ENCODE measurements around the gene GSTA3.

GRCh38 chr6:52858416-52858815 is 51.1 kb downstream of the GSTA3 start:
- TF ChIP-seq CTCF (conservative IDR thresholded peaks at IDR 0.05; ENCODE audit: low read depth in 2 of 2) (no peak), POLR2AphosphoS5 (IDR thresholded peaks at IDR 0.05; ENCODE audit: low read depth) (no peak), CREB1 (CRISPR knock-in tag; IDR thresholded peaks at IDR 0.05; ENCODE audit: low read depth) (no peak), EZH2phosphoT487 (IDR thresholded peaks at IDR 0.05; ENCODE audit: unreplicated experiment) (no peak)
- TF ChIP-seq, protein P1, sequence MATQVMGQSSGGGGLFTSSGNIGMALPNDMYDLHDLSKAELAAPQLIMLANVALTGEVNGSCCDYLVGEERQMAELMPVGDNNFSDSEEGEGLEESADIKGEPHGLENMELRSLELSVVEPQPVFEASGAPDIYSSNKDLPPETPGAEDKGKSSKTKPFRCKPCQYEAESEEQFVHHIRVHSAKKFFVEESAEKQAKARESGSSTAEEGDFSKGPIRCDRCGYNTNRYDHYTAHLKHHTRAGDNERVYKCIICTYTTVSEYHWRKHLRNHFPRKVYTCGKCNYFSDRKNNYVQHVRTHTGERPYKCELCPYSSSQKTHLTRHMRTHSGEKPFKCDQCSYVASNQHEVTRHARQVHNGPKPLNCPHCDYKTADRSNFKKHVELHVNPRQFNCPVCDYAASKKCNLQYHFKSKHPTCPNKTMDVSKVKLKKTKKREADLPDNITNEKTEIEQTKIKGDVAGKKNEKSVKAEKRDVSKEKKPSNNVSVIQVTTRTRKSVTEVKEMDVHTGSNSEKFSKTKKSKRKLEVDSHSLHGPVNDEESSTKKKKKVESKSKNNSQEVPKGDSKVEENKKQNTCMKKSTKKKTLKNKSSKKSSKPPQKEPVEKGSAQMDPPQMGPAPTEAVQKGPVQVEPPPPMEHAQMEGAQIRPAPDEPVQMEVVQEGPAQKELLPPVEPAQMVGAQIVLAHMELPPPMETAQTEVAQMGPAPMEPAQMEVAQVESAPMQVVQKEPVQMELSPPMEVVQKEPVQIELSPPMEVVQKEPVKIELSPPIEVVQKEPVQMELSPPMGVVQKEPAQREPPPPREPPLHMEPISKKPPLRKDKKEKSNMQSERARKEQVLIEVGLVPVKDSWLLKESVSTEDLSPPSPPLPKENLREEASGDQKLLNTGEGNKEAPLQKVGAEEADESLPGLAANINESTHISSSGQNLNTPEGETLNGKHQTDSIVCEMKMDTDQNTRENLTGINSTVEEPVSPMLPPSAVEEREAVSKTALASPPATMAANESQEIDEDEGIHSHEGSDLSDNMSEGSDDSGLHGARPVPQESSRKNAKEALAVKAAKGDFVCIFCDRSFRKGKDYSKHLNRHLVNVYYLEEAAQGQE (IDR thresholded peaks at IDR 0.05; ENCODE audit: unreplicated experiment): no peak

All from GM23338 (cell line).